Loucy (cell line): ENCODE data around the gene RRAD.

Source experiments
- H2AFZ ChIP-seq: fragments of 200-600 bp; sonication (generic); 2 replicates; pipeline ENCODE4 v1.6.0; 2016; ENCODE audit warnings: antibody characterized with exemption, mild to moderate bottlenecking, low read length, moderate library complexity
- H3F3A ChIP-seq: fragments of 200-600 bp; 2 replicates; pipeline ENCODE4 v1.6.0; 2016; ENCODE audit warnings: antibody characterized with exemption, low read depth, mild to moderate bottlenecking
- H3K27me3 ChIP-seq: fragments of 200-600 bp; sonication (generic); 2 replicates; pipeline ENCODE4 v1.6.1; 2014; ENCODE audit warnings: low read length, mild to moderate bottlenecking; ENCODE audit not compliant: insufficient read depth, poor library complexity, severe bottlenecking
- H3K36me3 ChIP-seq: fragments of 200-600 bp; sonication (generic); 2 replicates; pipeline ENCODE4 v1.6.1; 2016; ENCODE audit warnings: low read length; ENCODE audit not compliant: insufficient read depth
- H3K4me1 ChIP-seq: fragments of 200-600 bp; sonication (generic); 2 replicates; pipeline ENCODE4 v1.5.1; 2014; ENCODE audit warnings: low read length, mild to moderate bottlenecking; ENCODE audit not compliant: insufficient read depth, poor library complexity, severe bottlenecking
- H3K4me2 ChIP-seq: fragments of 200-600 bp; sonication (generic); 2 replicates; pipeline ENCODE4 v1.6.0; 2014; ENCODE audit warnings: antibody characterized with exemption, low read length, low read depth, mild to moderate bottlenecking; ENCODE audit not compliant: poor library complexity, severe bottlenecking
- H3K4me3 ChIP-seq: fragments of 200-600 bp; sonication (generic); 2 replicates; pipeline ENCODE4 v1.5.1; 2014; ENCODE audit warnings: low read length, mild to moderate bottlenecking, mixed read lengths; ENCODE audit not compliant: poor library complexity, severe bottlenecking
- H3K79me2 ChIP-seq: fragments of 200-600 bp; sonication (generic); 2 replicates; pipeline ENCODE4 v1.6.1; 2014; ENCODE audit warnings: low read length; ENCODE audit not compliant: insufficient read depth
- H3K9ac ChIP-seq: fragments of 200-600 bp; sonication (generic); 2 replicates; pipeline ENCODE4 v1.6.0; 2014; ENCODE audit warnings: mild to moderate bottlenecking, low read depth, low read length, moderate library complexity; ENCODE audit not compliant: poor library complexity, severe bottlenecking
- H3K9me2 ChIP-seq: fragments of 200-600 bp; sonication (generic); replicated peaks from 2 replicates; pipeline ENCODE4 v1.6.1; 2016; ENCODE audit warnings: low read depth, low read length, mixed read lengths
- H3K9me3 ChIP-seq: fragments of 200-600 bp; sonication (generic); 2 replicates; pipeline ENCODE4 v1.6.1; 2014; ENCODE audit warnings: mild to moderate bottlenecking, antibody characterized with exemption, low read length, low read depth; ENCODE audit not compliant: insufficient read depth
- H4K20me1 ChIP-seq: fragments of 200-600 bp; sonication (generic); 2 replicates; pipeline ENCODE4 v1.6.0; 2014; ENCODE audit warnings: antibody characterized with exemption, low read length, mild to moderate bottlenecking; ENCODE audit not compliant: insufficient read depth, poor library complexity, severe bottlenecking
- CTCF ChIP-seq: fragments of 200-600 bp; sonication (generic); conservative IDR thresholded peaks from 2 replicates; pipeline ENCODE4 v1.5.1; 2014; ENCODE audit warnings: mild to moderate bottlenecking, antibody characterized with exemption, low read length
- EZH2phosphoT487 ChIP-seq: fragments of 200-600 bp; IDR thresholded peaks from 2 replicates; pipeline ENCODE4 v1.6.1; 2018; ENCODE audit warnings: antibody characterized with exemption, mild to moderate bottlenecking, moderate library complexity, borderline replicate concordance

The RRAD gene

GRCh38 chr16:66930189-66930588 lies 4.9 kb upstream of the RRAD start:
- Histone ChIP-seq H3K4me1 (peaks cover 14% of the 10 kb centered on the region), H3K9me2 (no peaks in the 10 kb centered on the region), H3K9me3 (no peaks in the 10 kb centered on the region), H3F3A (no peaks in the 10 kb centered on the region), H2AFZ (no peak overlapping the region), H3K36me3 (no peaks in the 10 kb centered on the region), H3K4me2 (no peak overlapping the region), H4K20me1 (peaks cover 14% of the 10 kb centered on the region), H3K9ac (no peak overlapping the region), H3K79me2 (peaks cover 29% of the 10 kb centered on the region), H3K4me3 (no peak overlapping the region), H3K27me3 (no peaks in the 10 kb centered on the region)
- TF ChIP-seq CTCF: no peak
- no peak for TF ChIP-seq EZH2phosphoT487

- Histone ChIP-seq H3K9me3 (no peaks in the 10 kb centered on the region), H3K4me3 (no peak overlapping the region), H3K9me2 (no peaks in the 10 kb centered on the region), H2AFZ (no peak overlapping the region), H3K79me2 (peaks cover 17% of the 10 kb centered on the region), H3K4me2 (no peak overlapping the region), H3K9ac (no peak overlapping the region), H3K27me3 (no peaks in the 10 kb centered on the region), H3K4me1 (peaks cover 14% of the 10 kb centered on the region), H3K36me3 (no peaks in the 10 kb centered on the region), H4K20me1 (peaks cover 11% of the 10 kb centered on the region), H3F3A (no peaks in the 10 kb centered on the region)
- peak; percentile 83 for TF ChIP-seq CTCF
- no peak for TF ChIP-seq EZH2phosphoT487
Measured at GRCh38 chr16:66928702-66929388, 3.5 kb upstream of the RRAD start.

GRCh38 chr16:66927918-66928649 lies 2.7 kb upstream of the RRAD start:
- Histone ChIP-seq H2AFZ (no peak overlapping the region), H3K36me3 (no peaks in the 10 kb centered on the region), H3K9me3 (no peaks in the 10 kb centered on the region), H3K4me1 (peaks cover 7% of the 10 kb centered on the region), H3F3A (no peaks in the 10 kb centered on the region), H3K4me2 (no peak overlapping the region), H3K9ac (no peak overlapping the region), H3K9me2 (no peaks in the 10 kb centered on the region), H3K27me3 (no peaks in the 10 kb centered on the region), H3K79me2 (peaks cover 9% of the 10 kb centered on the region), H4K20me1 (peaks cover 5% of the 10 kb centered on the region), H3K4me3 (no peak overlapping the region)
- TF ChIP-seq CTCF (no peak), EZH2phosphoT487 (no peak)
